Fibroblast of the aortic adventitia (primary cell): ENCODE measurements around the gene SUSD4. TPM values are rescaled to one million over a fixed set of nuclear protein-coding genes. Genes with fewer than 3 reads are reported as not detected.
A peak's percentile ranks its signal among the peaks of the same experiment; 100 is the strongest.

Experiments used
- DNase-seq: peaks from one replicate; pipeline ENCODE4 v3.0.0-alpha.2; 2010; ENCODE audit warnings: low read depth
- H3K4me3 ChIP-seq: 2 replicates; pipeline ENCODE4 v1.5.1; 2011; ENCODE audit warnings: low read depth, mild to moderate bottlenecking, control low read depth, low read length, moderate library complexity
- total RNA-seq: library from RNA; depleted of rRNA; stranded (reverse); fragments of >200 nt; gene quantifications from 2 replicates; pipeline ENCODE4 v1.2.3, GENCODE V29; 2012; ENCODE audit warnings: low replicate concordance
- TF ChIP-seq, protein P1 (sequence below): IDR thresholded peaks from 2 replicates; pipeline ENCODE4 v1.5.1; 2011; ENCODE audit warnings: mild to moderate bottlenecking, low read length, control low read depth, inconsistent platforms; ENCODE audit not compliant: insufficient read depth

SUSD4 gene
- total RNA-seq, 1 donor: 0.18 TPM

DNA sequence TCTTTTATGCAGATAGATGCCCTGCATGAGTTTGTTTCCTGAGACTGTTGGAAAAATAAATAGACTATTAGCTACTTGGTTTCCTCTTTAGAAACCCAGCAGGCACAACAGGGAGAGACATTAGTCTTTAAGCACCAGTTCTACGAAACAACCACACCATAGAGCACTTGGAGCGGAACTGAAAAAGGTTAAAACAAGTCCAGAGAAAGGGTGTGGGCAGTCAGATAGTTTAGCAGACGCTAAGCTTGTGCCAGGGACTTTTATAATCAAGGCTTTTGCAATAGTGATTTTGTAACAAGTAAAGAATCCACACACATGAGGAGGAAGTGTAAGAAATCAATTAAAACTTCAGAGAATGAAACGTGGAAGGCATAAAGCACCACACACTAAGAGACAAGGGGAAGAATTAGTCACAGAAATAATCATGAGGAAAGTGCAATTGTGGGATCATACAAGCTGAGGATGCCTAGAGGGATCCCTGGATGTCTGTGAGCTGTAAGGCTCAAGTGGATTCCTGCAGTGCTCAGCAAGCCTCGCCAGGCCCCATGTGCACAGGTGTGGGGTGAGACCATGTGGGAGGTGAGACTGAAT is 183.2 kb downstream of the SUSD4 start:
- H3K4me3 ChIP-seq: no peak overlapping the region
- peak; percentile 75 for DNase-seq
- TF ChIP-seq, protein P1, sequence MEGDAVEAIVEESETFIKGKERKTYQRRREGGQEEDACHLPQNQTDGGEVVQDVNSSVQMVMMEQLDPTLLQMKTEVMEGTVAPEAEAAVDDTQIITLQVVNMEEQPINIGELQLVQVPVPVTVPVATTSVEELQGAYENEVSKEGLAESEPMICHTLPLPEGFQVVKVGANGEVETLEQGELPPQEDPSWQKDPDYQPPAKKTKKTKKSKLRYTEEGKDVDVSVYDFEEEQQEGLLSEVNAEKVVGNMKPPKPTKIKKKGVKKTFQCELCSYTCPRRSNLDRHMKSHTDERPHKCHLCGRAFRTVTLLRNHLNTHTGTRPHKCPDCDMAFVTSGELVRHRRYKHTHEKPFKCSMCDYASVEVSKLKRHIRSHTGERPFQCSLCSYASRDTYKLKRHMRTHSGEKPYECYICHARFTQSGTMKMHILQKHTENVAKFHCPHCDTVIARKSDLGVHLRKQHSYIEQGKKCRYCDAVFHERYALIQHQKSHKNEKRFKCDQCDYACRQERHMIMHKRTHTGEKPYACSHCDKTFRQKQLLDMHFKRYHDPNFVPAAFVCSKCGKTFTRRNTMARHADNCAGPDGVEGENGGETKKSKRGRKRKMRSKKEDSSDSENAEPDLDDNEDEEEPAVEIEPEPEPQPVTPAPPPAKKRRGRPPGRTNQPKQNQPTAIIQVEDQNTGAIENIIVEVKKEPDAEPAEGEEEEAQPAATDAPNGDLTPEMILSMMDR: no peak

DNA sequence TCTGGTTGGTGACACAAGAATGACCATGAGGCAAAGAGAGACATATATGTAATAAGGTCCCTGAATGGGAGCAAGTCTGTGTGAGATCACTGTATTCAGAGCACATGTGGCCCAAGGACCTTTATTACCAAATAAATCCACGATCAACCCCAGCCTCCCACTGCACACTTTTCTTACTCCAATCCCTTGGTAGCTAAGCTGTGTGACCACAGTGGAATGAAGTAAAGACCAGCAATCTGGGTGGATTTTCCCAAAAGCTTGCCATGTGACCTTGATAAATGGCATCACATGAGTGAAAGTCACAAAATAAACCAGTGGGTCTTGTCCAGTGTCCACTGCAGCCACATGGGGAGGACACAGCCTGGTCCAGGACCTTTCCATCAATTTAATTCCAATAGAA is 184.2 kb downstream of the SUSD4 start:
- DNase-seq: no peak
- no peak overlapping the region for H3K4me3 ChIP-seq
- TF ChIP-seq, protein P1: no peak

DNA sequence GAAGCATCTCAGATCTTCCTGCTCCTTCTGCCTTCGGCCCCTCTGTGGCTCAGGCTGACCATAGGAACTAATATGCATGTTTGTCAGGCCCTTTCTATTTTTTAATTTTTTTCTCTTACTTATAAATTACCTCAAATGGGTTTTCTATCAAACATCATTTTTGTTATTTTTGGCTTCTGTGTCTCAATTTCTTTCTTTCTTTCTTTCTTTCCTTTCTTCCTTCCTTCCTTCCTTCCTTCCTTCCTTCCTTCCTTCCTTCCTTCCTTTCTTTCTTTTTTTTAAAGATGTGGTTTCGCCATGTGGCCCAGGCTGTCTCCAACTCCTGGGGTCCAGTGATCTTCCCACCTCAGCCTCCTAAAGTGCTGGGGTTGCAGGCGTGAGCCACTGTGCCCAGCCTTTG is 184.7 kb downstream of the SUSD4 start:
- no peak for DNase-seq
- H3K4me3 ChIP-seq: no peak overlapping the region
- TF ChIP-seq, protein P1: no peak

DNA sequence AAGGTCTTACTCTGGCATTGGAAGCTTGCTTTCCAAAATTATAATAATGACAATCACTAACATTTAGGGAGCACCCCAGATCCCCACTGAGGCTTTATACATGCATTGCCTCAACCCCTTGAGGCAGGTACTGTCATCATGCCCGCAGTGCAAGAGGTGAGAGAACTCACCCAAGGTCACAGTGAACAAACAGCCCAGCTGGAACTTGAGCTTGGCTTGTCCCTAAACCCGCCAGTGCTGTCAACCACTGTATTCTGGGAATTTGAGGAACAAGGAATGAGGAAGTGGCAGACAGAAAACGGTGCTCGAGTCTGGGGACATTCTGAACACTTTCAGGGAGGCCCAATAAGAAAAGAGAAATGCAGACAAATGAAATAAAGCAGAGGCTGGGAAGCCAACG is 186.3 kb downstream of the SUSD4 start:
- TF ChIP-seq, protein P1: no peak
- H3K4me3 ChIP-seq: no peak overlapping the region
- DNase-seq: no peak

DNA sequence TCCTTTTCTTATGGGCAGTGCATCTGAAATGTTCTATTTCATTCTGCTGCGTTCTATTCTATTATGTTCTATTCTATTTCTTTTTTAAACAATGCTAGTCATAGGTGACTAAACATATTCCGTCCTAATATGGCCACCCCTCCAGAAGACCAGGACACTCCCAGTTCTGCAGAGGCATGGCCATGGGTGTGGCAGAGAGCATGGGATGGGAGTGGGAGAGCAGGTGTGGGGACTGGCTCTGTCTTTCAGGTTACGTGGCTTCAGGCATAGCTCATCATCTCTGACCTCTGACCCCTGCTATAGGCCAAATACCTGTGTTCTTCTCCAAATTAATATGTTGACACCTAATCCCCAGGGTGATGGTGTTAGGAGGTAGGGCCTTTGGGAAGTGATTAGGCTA is 187.5 kb downstream of the SUSD4 start:
- no peak for DNase-seq
- no peak overlapping the region for H3K4me3 ChIP-seq
- TF ChIP-seq, protein P1: no peak

DNA sequence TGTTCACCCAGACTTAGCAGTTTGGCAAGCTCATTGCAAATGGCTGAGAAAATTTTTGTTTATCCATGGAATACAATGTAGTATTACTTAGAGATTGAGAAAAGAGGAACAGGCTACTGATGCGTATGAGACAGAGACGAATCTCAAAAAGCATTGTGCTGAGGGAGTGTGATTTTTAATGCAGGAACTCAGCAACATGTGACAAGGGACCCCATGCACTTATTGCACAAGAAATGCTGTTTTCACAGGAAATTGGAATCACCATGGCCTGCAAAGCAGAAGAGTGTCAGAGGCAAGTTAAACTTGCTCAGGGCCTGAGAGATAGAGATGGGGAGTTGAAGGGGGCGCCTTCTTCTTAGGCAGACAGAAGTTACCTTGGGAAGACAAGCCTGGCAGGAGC is 188.3 kb downstream of the SUSD4 start:
- no peak overlapping the region for H3K4me3 ChIP-seq
- no peak for DNase-seq
- TF ChIP-seq, protein P1: no peak

DNA sequence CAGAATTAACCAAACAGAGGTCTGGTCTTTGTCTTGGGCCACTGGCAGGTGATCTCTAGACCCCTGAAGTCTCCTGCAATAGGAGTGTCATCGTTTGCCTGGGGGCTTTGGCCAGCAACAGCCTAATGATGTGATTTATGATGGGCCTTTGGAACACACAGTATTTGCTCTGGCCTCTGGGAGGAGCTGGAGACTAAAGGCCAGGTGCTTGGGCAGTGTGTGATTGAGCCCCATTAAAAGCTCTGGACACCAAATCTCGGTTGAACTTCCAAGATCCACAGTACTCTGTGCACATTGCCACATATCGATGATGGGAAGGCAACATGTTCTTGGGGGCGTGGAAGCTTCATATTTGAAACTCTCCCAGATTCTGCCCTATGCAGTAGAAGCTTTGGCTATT is 188.9 kb downstream of the SUSD4 start:
- TF ChIP-seq, protein P1: peak; percentile 16
- peak; percentile 14 for DNase-seq
- H3K4me3 ChIP-seq: no peak overlapping the region
